Measurements from ENCODE around the gene ABCA1.

- TF ChIP-seq MAX (IDR thresholded peaks at IDR 0.05; ENCODE audit: low read depth, low read length) = no peak
- no peak for TF ChIP-seq CTCF (IDR thresholded peaks at IDR 0.05 in 2 of 3, conservative IDR thresholded peaks at IDR 0.05 in 1 of 3; ENCODE audit: control insufficient read depth in 2 of 3, extremely low read depth in 1 of 3, insufficient read depth in 1 of 3, low read depth in 3 of 3, low read length in 3 of 3)
- TF ChIP-seq PBX3 (IDR thresholded peaks at IDR 0.05; ENCODE audit: insufficient replicate concordance, low read depth, low read length) = no peak
- TF ChIP-seq EP300 (IDR thresholded peaks at IDR 0.05; ENCODE audit: borderline replicate concordance in 1 of 2, control insufficient read depth in 1 of 2, low read depth in 2 of 2, low read length in 2 of 2) = no peak
- no peak for TF ChIP-seq BHLHE40 (IDR thresholded peaks at IDR 0.05; ENCODE audit: borderline replicate concordance in 1 of 2, low read depth in 2 of 2, low read length in 1 of 2)
- TF ChIP-seq FOXM1 (IDR thresholded peaks at IDR 0.05; ENCODE audit: low read depth, low read length) = no peak
- no peak for TF ChIP-seq MXI1 (IDR thresholded peaks at IDR 0.05; ENCODE audit: low read depth, low read length)
- TF ChIP-seq TCF7 (IDR thresholded peaks at IDR 0.05; ENCODE audit: borderline replicate concordance) = no peak
- no peak for TF ChIP-seq ESRRA (IDR thresholded peaks at IDR 0.05; ENCODE audit: low read length)
- no peak for TF ChIP-seq MYC (IDR thresholded peaks at IDR 0.05; ENCODE audit: insufficient read depth, insufficient read length, insufficient replicate concordance, low read length, severe bottlenecking)
- TF ChIP-seq YY1 (IDR thresholded peaks at IDR 0.05; ENCODE audit: low read depth, low read length) = no peak
- no peak for TF ChIP-seq CBX3 (IDR thresholded peaks at IDR 0.05; ENCODE audit: borderline replicate concordance, low read depth)
Observed at GRCh38 chr9:104843644-104844240, 84.2 kb downstream of the ABCA1 start.
